Peyer's patch (tissue), 4 donors: ENCODE results near the gene PTBP1. TPM values are rescaled to one million over a fixed set of nuclear protein-coding genes. Genes with fewer than 3 reads are reported as not detected.

Experiments
- DNase-seq, 3 donors: peaks; one replicate each; pipeline ENCODE4 v3.0.0-alpha.2; 2017 to 2019
- H3K27ac ChIP-seq, 4 donors: fragments of 200-600 bp; sonication (generic); one replicate each; pipeline ENCODE4 v1.5.1; 2016 to 2019
- H3K27me3 ChIP-seq, 2 donors: fragments of 200-600 bp; sonication (generic); one replicate each; pipeline ENCODE4 v1.5.1; 2019
- H3K36me3 ChIP-seq, 3 donors: fragments of 200-600 bp; sonication (generic); one replicate each; pipeline ENCODE4 v1.5.1; 2016 to 2019
- H3K4me1 ChIP-seq, 4 donors: fragments of 200-600 bp; sonication (generic); one replicate each; pipeline ENCODE4 v1.5.1; 2016 to 2019
- H3K4me3 ChIP-seq, 4 donors: fragments of 200-600 bp; sonication (generic); 1 replicate in 3 of 4; 2 replicates in 1 of 4; pipeline ENCODE4 v1.5.1; 2016 to 2019; ENCODE audit warnings: mild to moderate bottlenecking in 1 of 4
- H3K9me3 ChIP-seq, 4 donors: fragments of 200-600 bp; sonication (generic); one replicate each; pipeline ENCODE4 v1.5.1; 2016 to 2019; ENCODE audit warnings: mild to moderate bottlenecking in 1 of 4
- POLR2A ChIP-seq, 2 donors: fragments of 450-650 bp; IDR thresholded peaks; one replicate each; pipeline ENCODE4 v1.5.1; 2017; ENCODE audit warnings: antibody characterized with exemption in 2 of 2, mild to moderate bottlenecking in 2 of 2, moderate library complexity in 2 of 2
- total RNA-seq, 4 donors: library from RNA; depleted of rRNA; stranded (reverse); fragments of >200 nt; gene quantifications; one replicate each; pipeline ENCODE4 v1.1.0, GENCODE V29; 2016
- TF ChIP-seq, protein P1 (sequence below), 6 experiments: fragments of 450-650 bp in 4 of 6; fragments of 200-600 bp in 2 of 6; sonication (generic) in 1 of 6; IDR thresholded peaks; one replicate each; pipeline ENCODE4 v1.5.1; 2017 to 2019; ENCODE audit warnings: antibody characterized with exemption in 6 of 6, mild to moderate bottlenecking in 3 of 6, moderate library complexity in 1 of 6

PTBP1 gene
- total RNA-seq, 4 donors from 2014 or later, result 173 to 436 (median 229) TPM

- no peak for TF ChIP-seq POLR2A (IDR thresholded peaks at IDR 0.05)
- TF ChIP-seq, protein P1, sequence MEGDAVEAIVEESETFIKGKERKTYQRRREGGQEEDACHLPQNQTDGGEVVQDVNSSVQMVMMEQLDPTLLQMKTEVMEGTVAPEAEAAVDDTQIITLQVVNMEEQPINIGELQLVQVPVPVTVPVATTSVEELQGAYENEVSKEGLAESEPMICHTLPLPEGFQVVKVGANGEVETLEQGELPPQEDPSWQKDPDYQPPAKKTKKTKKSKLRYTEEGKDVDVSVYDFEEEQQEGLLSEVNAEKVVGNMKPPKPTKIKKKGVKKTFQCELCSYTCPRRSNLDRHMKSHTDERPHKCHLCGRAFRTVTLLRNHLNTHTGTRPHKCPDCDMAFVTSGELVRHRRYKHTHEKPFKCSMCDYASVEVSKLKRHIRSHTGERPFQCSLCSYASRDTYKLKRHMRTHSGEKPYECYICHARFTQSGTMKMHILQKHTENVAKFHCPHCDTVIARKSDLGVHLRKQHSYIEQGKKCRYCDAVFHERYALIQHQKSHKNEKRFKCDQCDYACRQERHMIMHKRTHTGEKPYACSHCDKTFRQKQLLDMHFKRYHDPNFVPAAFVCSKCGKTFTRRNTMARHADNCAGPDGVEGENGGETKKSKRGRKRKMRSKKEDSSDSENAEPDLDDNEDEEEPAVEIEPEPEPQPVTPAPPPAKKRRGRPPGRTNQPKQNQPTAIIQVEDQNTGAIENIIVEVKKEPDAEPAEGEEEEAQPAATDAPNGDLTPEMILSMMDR (IDR thresholded peaks at IDR 0.05), result no peak
- peaks cover 0 to 50% (median 0%) of the 10 kb centered on the region in 3 donors for H3K36me3 ChIP-seq
- no peaks in the 10 kb centered on the region for H3K4me1 ChIP-seq
- no peaks in the 10 kb centered on the region for H3K9me3 ChIP-seq
- H3K27ac ChIP-seq, result no peak overlapping the region
- no peaks in the 10 kb centered on the region for H3K27me3 ChIP-seq
- H3K4me3 ChIP-seq, result no peak overlapping the region
- peak in 1 of 3 donors; percentile 44 for DNase-seq
These were observed 16.2 kb downstream of the PTBP1 start for GRCh38 chr19:813219-814151.

DNA sequence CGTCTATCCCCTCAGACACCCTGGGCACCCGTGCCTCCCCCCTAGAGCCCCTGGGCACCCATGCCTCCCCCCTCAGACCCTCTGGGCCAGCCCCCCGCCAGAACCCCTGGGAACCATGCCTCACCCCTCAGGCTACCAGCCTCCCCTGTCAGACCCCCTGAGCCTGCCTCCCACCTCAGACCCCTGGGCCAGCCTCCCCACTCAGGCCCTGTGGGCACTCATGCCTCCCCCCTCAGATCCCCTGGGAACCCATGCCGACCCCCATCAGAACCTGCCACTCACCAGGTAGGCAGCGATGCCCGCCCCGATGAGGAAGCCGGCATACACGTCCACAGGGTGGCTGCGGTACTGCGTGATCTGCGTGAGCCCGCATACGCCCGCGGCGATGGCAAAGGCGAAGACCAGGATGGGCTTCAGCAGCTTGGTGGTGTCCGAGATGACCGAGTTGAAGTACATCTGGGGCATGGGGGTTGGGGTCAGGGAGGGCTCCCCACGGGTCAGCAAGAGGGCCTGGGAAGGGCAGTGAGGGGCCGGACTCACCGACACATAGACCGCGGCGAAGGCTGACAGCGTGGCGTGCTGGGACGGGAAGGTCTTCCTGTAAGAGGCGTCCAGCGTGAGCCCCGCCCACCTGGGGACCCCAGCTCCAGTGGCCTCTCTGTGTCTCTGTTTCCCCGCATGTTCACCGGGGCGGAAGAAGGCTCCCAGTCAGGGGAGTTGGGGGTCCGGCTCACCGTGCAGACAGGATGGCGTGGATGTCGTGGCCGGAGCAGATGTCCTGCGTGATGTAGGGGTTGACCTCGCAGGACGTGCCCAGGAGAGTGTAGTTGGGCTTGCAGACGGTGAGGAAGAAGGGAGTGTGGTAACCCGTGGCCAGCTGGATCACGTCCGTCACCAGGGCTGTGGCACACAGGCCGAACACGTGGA, 17.2 kb downstream of the PTBP1 start:
- DNase-seq, result no peak
- Histone ChIP-seq H3K4me1 (no peaks in the 10 kb centered on the region), H3K36me3 (peaks cover 0 to 41% (median 0%) of the 10 kb centered on the region in 3 donors), H3K27me3 (no peaks in the 10 kb centered on the region), H3K9me3 (no peaks in the 10 kb centered on the region), H3K4me3 (no peak overlapping the region), H3K27ac (no peak overlapping the region)
- TF ChIP-seq POLR2A (IDR thresholded peaks at IDR 0.05), result no peak
- TF ChIP-seq, protein P1 (IDR thresholded peaks at IDR 0.05), result no peak

- H3K36me3 ChIP-seq, result peaks cover 0 to 33% (median 0%) of the 10 kb centered on the region in 3 donors
- TF ChIP-seq, protein P1 (IDR thresholded peaks at IDR 0.05), result no peak
- no peak for TF ChIP-seq POLR2A (IDR thresholded peaks at IDR 0.05)
- no peaks in the 10 kb centered on the region for H3K27me3 ChIP-seq
- no peaks in the 10 kb centered on the region for H3K9me3 ChIP-seq
- no peak overlapping the region for H3K4me3 ChIP-seq
- no peak overlapping the region for H3K27ac ChIP-seq
- H3K4me1 ChIP-seq, result no peaks in the 10 kb centered on the region
- DNase-seq, result no peak
These were observed 18.0 kb downstream of the PTBP1 start for GRCh38 chr19:815079-815774.

DNA sequence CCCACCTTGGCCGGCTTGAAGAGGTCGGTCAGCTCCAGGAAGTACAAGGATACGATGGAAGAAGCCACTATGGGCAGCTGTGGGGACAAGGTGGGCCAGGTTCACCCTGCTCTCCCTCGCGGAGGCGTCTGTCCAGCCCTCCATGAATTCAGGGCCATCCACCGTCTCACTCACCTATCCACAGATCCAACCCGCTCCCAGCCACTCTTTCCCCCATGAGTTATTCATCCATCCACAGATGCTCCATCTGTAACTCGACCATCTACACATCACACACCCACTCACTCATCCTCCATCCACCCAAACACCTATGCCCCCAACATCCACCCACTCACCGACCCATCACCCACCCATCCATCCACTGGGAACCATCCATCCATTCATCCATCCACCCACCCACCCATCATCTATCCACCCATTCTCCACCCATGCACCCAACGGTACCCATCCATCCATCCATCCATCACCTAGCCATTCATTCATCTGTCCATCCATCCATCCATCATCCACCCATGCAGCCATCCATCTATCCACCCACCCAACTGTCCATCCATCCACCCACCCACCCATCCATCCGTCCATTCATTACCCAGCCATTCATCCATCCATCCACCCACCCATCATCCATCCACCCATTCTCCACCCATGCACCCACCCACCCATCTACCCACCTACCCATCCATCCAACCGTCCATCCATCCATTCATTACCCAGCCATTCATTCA, 18.7 kb downstream of the PTBP1 start:
- H3K36me3 ChIP-seq, result peaks cover 0 to 26% (median 0%) of the 10 kb centered on the region in 3 donors
- H3K27me3 ChIP-seq, result no peaks in the 10 kb centered on the region
- TF ChIP-seq POLR2A (IDR thresholded peaks at IDR 0.05), result no peak
- TF ChIP-seq, protein P1 (IDR thresholded peaks at IDR 0.05), result no peak
- H3K27ac ChIP-seq, result no peak overlapping the region
- no peaks in the 10 kb centered on the region for H3K4me1 ChIP-seq
- no peak overlapping the region for H3K4me3 ChIP-seq
- no peaks in the 10 kb centered on the region for H3K9me3 ChIP-seq
- DNase-seq, result no peak
